Measurements from ENCODE around the gene AP1S1.

AP1S1 gene

DNA sequence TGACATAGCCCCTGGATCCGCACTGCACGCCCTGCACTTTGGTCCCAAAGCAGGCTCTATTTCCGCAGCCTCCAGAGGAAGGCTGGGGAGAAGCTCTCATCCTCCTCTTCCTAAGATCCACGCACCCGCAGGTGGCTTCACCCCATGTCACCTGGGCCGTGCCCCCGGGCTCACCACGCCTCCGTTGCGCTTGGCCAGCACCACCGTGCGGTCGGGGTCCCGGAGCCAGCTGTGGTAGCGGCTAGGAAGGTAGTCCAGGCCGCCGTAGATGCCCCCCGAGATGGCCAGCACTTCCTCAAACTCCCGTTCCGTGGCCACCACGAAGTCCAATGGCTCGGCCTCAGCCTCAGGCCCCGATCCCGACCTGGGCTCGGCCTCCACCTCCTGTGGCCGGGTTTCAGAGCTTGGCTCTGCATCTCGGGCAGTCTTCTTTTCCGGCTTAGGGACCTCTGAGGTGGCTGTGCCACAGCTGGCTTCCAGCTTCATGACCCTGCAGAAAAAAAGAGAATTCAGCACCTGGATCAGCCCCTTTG is 20.1 kb downstream of the AP1S1 start:
- H3K27ac ChIP-seq, result no peak overlapping the region
- no peak overlapping the region for H3K4me3 ChIP-seq (ENCODE audit: low read depth, low read length)
- peaks cover 9% of the 10 kb centered on the region for H3K9me3 ChIP-seq (ENCODE audit: severe bottlenecking)
- DNase-seq, result no peak
- peaks cover 82% of the 10 kb centered on the region for H3K27me3 ChIP-seq (ENCODE audit: insufficient read depth, low read depth, severe bottlenecking)
- no peak for TF ChIP-seq CTCF (IDR thresholded peaks at IDR 0.05; ENCODE audit: low read depth, low read length)
- no peaks in the 10 kb centered on the region for H3K36me3 ChIP-seq

DNA sequence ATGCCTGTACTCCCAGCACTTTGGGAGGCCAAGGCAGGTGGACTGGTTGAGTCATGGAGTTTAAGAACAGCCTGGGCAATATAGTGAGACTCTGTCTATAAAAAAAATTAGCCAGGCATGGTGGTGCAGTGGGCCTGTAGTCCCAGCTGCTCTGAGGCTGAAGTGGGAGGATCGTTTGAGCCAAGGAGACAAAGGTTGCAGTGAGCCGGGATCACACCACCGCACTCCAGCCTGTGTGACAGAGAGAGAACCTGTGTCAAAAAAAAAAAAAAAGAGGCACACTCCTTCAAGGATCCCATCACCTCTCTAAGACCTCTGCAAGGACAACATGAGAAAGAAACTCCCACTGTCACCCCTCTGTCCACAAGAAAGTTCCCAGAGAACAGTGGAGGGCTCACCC is 21.4 kb downstream of the AP1S1 start:
- Histone ChIP-seq H3K27ac (no peak overlapping the region), H3K9me3 (ENCODE audit: severe bottlenecking) (peaks cover 9% of the 10 kb centered on the region), H3K36me3 (no peaks in the 10 kb centered on the region), H3K4me3 (ENCODE audit: low read depth, low read length) (no peak overlapping the region), H3K27me3 (ENCODE audit: insufficient read depth, low read depth, severe bottlenecking) (peaks cover 81% of the 10 kb centered on the region)
- no peak for TF ChIP-seq CTCF (IDR thresholded peaks at IDR 0.05; ENCODE audit: low read depth, low read length)
- DNase-seq, result no peak

DNA sequence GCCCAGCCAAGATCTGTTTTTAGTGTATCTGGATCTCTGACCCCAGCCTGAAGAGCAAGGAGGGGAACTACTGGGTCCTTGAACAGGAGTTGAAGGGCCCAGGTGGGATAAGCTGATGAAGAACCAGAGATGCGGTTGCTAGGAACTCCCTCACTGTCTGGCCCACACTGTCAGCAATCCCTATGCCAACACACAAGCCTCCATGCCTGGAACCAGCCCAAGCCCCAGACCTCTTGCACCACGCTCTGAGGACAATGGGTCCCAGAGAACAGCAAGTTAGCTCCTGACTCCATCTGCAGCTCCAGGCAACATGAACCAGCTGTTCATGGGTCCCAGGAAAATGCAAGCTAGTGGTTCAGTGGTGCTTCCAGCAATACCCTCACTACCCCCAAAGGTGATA is 23.4 kb downstream of the AP1S1 start:
- DNase-seq, result no peak
- no peaks in the 10 kb centered on the region for H3K36me3 ChIP-seq
- H3K27me3 ChIP-seq (ENCODE audit: insufficient read depth, low read depth, severe bottlenecking), result peaks cover 81% of the 10 kb centered on the region
- peaks cover 9% of the 10 kb centered on the region for H3K9me3 ChIP-seq (ENCODE audit: severe bottlenecking)
- no peak for TF ChIP-seq CTCF (IDR thresholded peaks at IDR 0.05; ENCODE audit: low read depth, low read length)
- H3K4me3 ChIP-seq (ENCODE audit: low read depth, low read length), result no peak overlapping the region
- no peak overlapping the region for H3K27ac ChIP-seq

- Histone ChIP-seq H3K4me3 (ENCODE audit: low read depth, low read length) (no peak overlapping the region), H3K27ac (no peak overlapping the region), H3K36me3 (no peaks in the 10 kb centered on the region), H3K9me3 (ENCODE audit: severe bottlenecking) (peaks cover 2% of the 10 kb centered on the region), H3K27me3 (ENCODE audit: insufficient read depth, low read depth, severe bottlenecking) (peaks cover 74% of the 10 kb centered on the region)
- TF ChIP-seq CTCF (IDR thresholded peaks at IDR 0.05; ENCODE audit: low read depth, low read length), result no peak
- no peak for DNase-seq
These were observed 24.8 kb downstream of the AP1S1 start for GRCh38 chr7:101179117-101179516.

GRCh38 chr7:101179713-101180112 is 25.4 kb downstream of the AP1S1 start:
- no peak for TF ChIP-seq CTCF (IDR thresholded peaks at IDR 0.05; ENCODE audit: low read depth, low read length)
- DNase-seq, result no peak
- H3K9me3 ChIP-seq (ENCODE audit: severe bottlenecking), result no peaks in the 10 kb centered on the region
- H3K4me3 ChIP-seq (ENCODE audit: low read depth, low read length), result no peak overlapping the region
- no peak overlapping the region for H3K27ac ChIP-seq
- peaks cover 74% of the 10 kb centered on the region for H3K27me3 ChIP-seq (ENCODE audit: insufficient read depth, low read depth, severe bottlenecking)
- H3K36me3 ChIP-seq, result no peaks in the 10 kb centered on the region

GRCh38 chr7:101180130-101180755 is 26.0 kb downstream of the AP1S1 start, which contains the start of gene NAT16:
TSS of gene NAT16 (minus strand) at chr7:101180293. CDS start at chr7:101174807, 5,486 bp downstream.
- Histone ChIP-seq H3K27me3 (ENCODE audit: insufficient read depth, low read depth, severe bottlenecking) (peaks cover 74% of the 10 kb centered on the region), H3K36me3 (no peaks in the 10 kb centered on the region), H3K9me3 (ENCODE audit: severe bottlenecking) (no peaks in the 10 kb centered on the region), H3K4me3 (ENCODE audit: low read depth, low read length) (no peak within 1 kb of the TSS), H3K27ac (no peak within 1 kb of the TSS)
- DNase-seq, result no peak
- TF ChIP-seq CTCF (IDR thresholded peaks at IDR 0.05; ENCODE audit: low read depth, low read length), result no peak
